LHCN-M2 (cell line): ENCODE data around the gene IMMP2L. TPM values are rescaled to one million over a fixed set of nuclear protein-coding genes. Genes with fewer than 3 reads are reported as not detected.
"Not testable (repeated sequence)": the region's sequence is repeated elsewhere in the genome, so short reads cannot be mapped to it uniquely, and the experiment has no call there.

Experiments used
- DNase-seq: peaks from one replicate; pipeline ENCODE4 v3.0.0-alpha.2; 2012; ENCODE audit warnings: low read depth
- total RNA-seq: library from RNA; depleted of rRNA; stranded (reverse); fragments of >200 nt; gene quantifications from 2 replicates; pipeline ENCODE4 v1.2.3, GENCODE V29; 2014

Gene IMMP2L
- total RNA-seq, 1 experiment from 2014 or later = 6.4 TPM

GRCh38 chr7:111509288-111509687 is 53.0 kb downstream of the IMMP2L start:
- no peak for DNase-seq

DNA sequence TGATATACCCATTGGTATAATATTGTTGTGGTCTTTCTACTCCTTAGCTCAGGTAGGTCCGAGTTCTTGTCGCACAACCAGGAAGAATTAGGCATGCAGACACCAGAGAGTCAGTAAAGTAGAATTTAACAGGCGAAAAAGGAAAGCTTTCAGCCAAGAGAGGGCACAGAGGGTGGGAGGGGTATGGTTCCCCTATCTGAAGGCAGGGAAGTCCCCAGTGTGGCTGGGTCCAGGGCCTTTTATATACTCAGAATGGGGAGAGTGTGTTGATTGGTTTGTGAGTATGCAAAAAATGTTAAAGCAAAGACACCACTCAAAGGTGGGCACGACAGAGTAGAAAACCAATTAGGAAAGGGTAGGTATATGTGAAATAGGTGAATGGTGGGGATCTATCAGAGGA is 53.9 kb downstream of the IMMP2L start:
- no peak for DNase-seq

DNA sequence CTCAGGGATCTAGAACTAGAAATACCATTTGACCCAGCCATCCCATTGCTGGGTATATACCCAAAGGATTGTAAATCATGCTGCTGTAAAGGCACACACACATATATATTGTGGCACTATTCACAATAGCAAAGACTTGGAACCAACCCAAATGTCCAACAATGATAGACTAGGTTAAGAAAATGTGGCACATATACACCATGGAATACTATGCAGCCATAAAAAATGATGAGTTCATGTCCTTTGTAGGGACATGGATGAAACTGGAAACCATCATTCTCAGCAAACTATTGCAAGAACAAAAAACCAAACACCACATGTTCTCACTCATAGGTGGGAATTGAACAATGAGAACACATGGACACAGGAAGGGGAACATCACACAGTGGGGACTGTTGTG is 56.9 kb downstream of the IMMP2L start:
- not testable (repeated sequence) for DNase-seq

- not testable (repeated sequence) for DNase-seq
Observed at GRCh38 chr7:111501799-111502198, 60.5 kb downstream of the IMMP2L start.

- peak; percentile 76 for DNase-seq
Observed at GRCh38 chr7:111499027-111499426, 63.3 kb downstream of the IMMP2L start.

GRCh38 chr7:111498391-111499007 is 63.8 kb downstream of the IMMP2L start:
- no peak for DNase-seq

DNA sequence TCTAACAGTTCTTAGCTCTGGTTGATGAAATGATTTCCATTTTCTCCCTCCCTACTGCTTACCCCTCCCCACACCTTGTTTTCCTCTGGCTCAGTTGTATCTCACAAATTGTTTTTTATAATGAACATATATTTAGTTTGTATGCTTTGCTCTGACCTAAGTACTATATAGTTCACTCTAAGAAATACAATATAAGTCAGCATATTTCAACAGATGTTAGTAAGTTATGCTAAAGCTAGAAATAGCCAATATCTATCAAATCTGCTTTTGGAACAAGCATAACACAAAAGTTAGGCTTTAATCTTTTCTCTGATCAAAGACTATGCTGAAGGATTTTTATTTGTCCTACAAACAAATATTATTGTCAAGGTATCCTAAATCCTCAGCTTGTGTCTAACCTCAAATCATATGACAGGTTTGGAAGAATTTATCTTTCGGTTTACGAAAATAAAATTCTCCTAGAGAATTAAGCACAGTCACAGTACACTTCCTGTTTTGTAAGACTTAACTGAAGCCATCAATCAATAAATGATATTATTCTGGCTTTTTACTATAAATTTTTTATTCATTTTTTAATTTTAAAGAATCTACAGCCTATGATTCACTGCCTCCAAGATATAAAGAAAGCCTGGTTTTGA is 67.0 kb downstream of the IMMP2L start:
- DNase-seq = no peak

GRCh38 chr7:111492234-111492633 is 70.1 kb downstream of the IMMP2L start:
- DNase-seq = no peak

DNA sequence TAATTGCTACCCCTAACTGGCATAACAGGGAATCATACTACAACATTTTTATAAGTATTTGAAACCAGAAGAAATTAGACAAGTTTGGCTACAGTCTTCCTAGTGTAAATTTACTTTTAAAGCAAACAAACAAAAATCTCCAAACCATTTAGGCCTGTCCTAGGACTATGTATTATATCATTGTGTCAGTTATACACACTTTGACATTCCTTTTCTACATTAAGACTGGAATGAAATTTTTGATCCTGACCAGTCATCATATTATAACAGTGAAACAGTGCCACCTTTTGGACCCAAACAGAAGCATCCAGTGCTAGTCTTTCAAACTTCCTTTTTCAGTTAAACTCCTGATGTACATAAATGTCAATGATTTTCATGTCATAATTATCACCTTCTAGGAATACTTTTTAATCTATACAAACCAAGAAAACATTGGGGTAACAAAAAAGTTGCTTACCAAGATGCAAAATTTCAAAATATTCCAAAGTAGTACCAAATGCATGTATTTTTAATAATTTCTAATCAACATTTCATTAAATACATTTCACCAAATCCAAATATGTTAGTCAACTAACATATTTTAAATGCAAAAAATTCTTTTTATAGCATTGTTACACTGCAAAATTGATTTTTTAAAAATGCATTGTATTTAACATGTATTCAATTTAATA is 75.7 kb downstream of the IMMP2L start:
- peak; percentile 62 for DNase-seq

GRCh38 chr7:111485701-111486380 is 76.5 kb downstream of the IMMP2L start:
- DNase-seq = no peak

DNA sequence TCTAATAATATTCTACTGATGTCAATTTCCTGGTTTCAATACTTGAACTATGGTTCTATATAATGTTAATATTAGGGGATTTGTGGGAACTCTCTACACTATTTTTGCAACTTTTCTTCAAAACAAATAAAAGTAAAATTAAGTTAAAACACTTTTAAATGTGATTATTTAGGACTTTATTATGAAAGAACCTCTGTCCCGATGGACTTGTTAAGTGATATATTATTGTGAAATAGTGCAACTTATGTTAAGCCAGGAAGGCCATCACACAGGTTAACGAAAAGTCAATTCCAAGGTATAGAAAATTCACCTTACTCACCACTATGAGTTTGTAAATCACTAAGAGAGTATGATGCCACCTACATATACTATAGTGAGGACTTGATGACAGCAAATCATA is 79.2 kb downstream of the IMMP2L start:
- no peak for DNase-seq

GRCh38 chr7:111477462-111478225 is 84.6 kb downstream of the IMMP2L start:
- no peak for DNase-seq

GRCh38 chr7:111476586-111477293 is 85.6 kb downstream of the IMMP2L start:
- DNase-seq = no peak

- DNase-seq = no peak
Observed at GRCh38 chr7:111475959-111476358, 86.3 kb downstream of the IMMP2L start.

DNA sequence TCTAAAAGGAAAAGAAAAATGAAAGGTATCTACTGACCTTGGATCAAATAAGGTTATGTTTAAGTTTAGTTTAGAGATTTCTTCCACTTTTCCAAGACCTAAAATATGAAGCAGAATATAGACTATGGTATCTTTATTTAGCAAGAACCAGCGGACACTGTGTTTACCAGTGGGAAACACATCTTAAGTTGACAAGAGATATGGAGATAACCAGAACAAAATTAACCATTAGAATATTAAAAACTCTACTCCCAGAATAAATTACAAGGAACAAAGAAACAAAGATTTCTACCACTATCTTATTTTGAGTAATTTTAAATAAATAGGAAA is 86.9 kb downstream of the IMMP2L start:
- DNase-seq = no peak

- no peak for DNase-seq
Observed at GRCh38 chr7:111474723-111475418, 87.4 kb downstream of the IMMP2L start.

- no peak for DNase-seq
Observed at GRCh38 chr7:111473449-111474198, 88.7 kb downstream of the IMMP2L start.

DNA sequence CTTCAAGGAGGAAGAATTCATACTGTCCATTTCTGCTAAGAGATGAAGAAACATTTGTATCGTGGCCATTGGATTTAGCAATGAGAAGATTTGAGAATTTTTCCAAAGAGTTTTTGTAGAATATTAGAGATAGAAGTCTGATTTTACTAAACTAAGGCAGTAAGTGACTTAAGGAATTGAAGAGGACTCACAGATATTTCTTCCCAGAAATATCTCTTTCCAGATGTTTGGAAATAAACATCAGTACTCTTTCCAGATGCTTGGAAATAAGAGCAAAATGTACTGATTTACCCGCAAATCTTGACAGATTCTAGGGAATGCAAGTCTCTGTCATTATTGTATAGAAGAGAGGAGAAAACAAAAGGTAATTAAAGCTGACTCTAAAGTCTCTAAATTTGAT is 91.3 kb downstream of the IMMP2L start:
- DNase-seq = no peak

GRCh38 chr7:111469894-111470293 is 92.4 kb downstream of the IMMP2L start:
- not testable (repeated sequence) for DNase-seq

- not testable (repeated sequence) for DNase-seq
Observed at GRCh38 chr7:111465774-111466173, 96.5 kb downstream of the IMMP2L start.
